Activated T-helper 2 cell treated with anti-CD3 and anti-CD28 coated beads, Interferon-gamma antibody, Interleukin-2, Interleukin-4, amounts not matched to agents 10 μg/mL and 5 μg/mL and 100 μg/mL, durations not matched to agents 14 hours and 24 hours and 36 hours (primary cell): ENCODE data around the gene FNIP1. TPM values are rescaled to one million over a fixed set of nuclear protein-coding genes. Genes with fewer than 3 reads are reported as not detected.

Source experiments
- DNase-seq: peaks from one replicate; pipeline ENCODE4 v3.0.0; 2021; ENCODE audit warnings: low spot score
- H3K27ac Mint-ChIP-seq: one replicate; pipeline ENCODE4 v1.8.0; 2021; ENCODE audit warnings: mixed read lengths
- H3K27me3 Mint-ChIP-seq: one replicate; pipeline ENCODE4 v1.8.0; 2021; ENCODE audit warnings: low read depth, mixed read lengths
- H3K36me3 Mint-ChIP-seq: one replicate; pipeline ENCODE4 v1.8.0; 2021; ENCODE audit warnings: low read depth, mixed read lengths
- H3K4me1 Mint-ChIP-seq: one replicate; pipeline ENCODE4 v1.8.0; 2021; ENCODE audit warnings: low read depth, mixed read lengths
- H3K4me3 Mint-ChIP-seq: one replicate; pipeline ENCODE4 v1.8.0; 2021; ENCODE audit warnings: low read depth, mild to moderate bottlenecking, moderate library complexity, mixed read lengths
- H3K9me3 Mint-ChIP-seq: one replicate; pipeline ENCODE4 v1.8.0; 2021; ENCODE audit warnings: mixed read lengths
- intact Hi-C: fragments of 100-400 bp; cut with micrococcal nuclease; formaldehyde crosslinking; loops from one replicate; pipeline ENCODE4 v1.15.1; 2023
- total RNA-seq: library from RNA; stranded (reverse); gene quantifications from 2 replicates; pipeline ENCODE4 v1.2.3, GENCODE V29; 2022

Gene FNIP1
- total RNA-seq, 1 donor from 2014 or later = 18.1 TPM

DNA sequence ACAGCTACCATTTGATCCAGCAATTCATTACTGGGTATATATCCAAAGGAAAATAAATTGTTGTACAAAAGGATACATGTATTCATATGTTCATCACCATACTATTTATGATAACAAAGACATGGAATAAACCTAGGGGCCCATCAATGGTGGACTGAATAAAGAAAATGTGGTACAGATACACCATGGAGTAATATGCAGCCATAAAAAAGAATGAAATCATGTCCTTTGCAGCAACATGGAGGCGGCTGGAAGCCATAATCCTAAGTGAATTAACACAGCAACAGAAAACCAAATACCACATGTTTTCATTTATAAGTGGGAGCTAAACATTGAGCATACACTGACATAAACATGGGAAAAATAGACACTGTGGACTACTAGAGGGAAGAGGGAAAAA lies 37.1 kb downstream of the FNIP1 start:
- H3K27me3 Mint-ChIP-seq = no peaks in the 10 kb centered on the region
- intact Hi-C loops = no loop called here

GRCh38 chr5:131758520-131758900 lies 38.3 kb downstream of the FNIP1 start:
- no peak overlapping the region for H3K27ac Mint-ChIP-seq
- intact Hi-C loops = no loop called here
- H3K27me3 Mint-ChIP-seq = no peaks in the 10 kb centered on the region
- no peak for DNase-seq
- peaks cover 16% of the 10 kb centered on the region for H3K9me3 Mint-ChIP-seq
- no peak overlapping the region for H3K4me3 Mint-ChIP-seq
- H3K4me1 Mint-ChIP-seq = peaks cover 22% of the 10 kb centered on the region
- H3K36me3 Mint-ChIP-seq = peaks cover 34% of the 10 kb centered on the region

More for the DNA sequence above, 37.1 kb downstream of the FNIP1 start:
- Mint-ChIP-seq H3K9me3 (peaks cover 21% of the 10 kb centered on the region), H3K27ac (no peak overlapping the region), H3K36me3 (peaks cover 42% of the 10 kb centered on the region), H3K4me1 (peaks cover 18% of the 10 kb centered on the region), H3K4me3 (no peak overlapping the region)
- DNase-seq = no peak

GRCh38 chr5:131757830-131758519 lies 38.8 kb downstream of the FNIP1 start:
- Mint-ChIP-seq H3K27ac (no peak overlapping the region), H3K4me1 (peaks cover 23% of the 10 kb centered on the region), H3K9me3 (peaks cover 12% of the 10 kb centered on the region), H3K4me3 (no peak overlapping the region), H3K36me3 (peaks cover 34% of the 10 kb centered on the region), H3K27me3 (no peaks in the 10 kb centered on the region)
- intact Hi-C loops = no loop called here
- no peak for DNase-seq

DNA sequence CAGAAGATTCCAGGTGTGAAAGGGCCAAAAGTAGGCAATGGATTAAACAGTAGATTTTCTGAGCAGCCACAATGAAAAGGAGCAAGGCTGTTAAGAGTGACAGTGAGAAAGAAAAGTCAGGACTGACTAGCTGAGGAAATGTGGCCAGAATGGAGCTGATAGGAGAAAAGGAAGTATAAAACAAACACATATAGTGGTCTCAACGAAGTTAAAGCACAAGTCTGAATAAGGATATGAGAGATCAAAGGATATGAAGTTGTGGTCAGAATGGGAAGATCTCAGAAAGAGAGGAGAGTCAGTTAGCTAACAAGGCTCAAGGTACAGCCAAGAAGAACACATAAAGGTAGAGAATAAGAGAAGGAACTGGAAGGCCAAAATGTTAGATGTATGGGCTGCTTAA lies 39.9 kb downstream of the FNIP1 start:
- Mint-ChIP-seq H3K9me3 (peaks cover 7% of the 10 kb centered on the region), H3K27ac (no peak overlapping the region), H3K4me1 (peaks cover 23% of the 10 kb centered on the region), H3K36me3 (peaks cover 29% of the 10 kb centered on the region), H3K27me3 (no peaks in the 10 kb centered on the region), H3K4me3 (no peak overlapping the region)
- no peak for DNase-seq
- intact Hi-C loops = no loop called here

DNA sequence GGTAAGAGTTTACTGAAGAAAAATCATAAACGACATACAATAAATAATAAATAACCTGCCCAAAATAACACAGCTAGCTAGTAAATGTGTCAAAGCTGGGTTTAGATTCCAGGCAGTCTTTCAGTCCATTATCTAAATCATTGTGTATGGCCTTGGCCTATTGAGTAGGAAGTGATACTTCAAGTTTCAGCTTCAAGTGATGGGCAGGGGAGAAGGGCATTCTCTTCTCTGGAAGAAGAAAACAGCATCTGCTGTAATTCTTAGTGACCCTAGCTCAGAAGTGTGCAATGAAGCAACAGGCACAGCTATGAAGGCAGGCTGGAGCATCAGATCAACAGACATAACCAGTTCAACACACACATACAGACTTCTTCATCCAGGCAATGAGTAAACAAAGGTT lies 42.5 kb downstream of the FNIP1 start:
- no peaks in the 10 kb centered on the region for H3K27me3 Mint-ChIP-seq
- H3K36me3 Mint-ChIP-seq = peaks cover 21% of the 10 kb centered on the region
- H3K4me3 Mint-ChIP-seq = no peak overlapping the region
- no peak overlapping the region for H3K27ac Mint-ChIP-seq
- peaks cover 3% of the 10 kb centered on the region for H3K9me3 Mint-ChIP-seq
- no peak for DNase-seq
- intact Hi-C loops = no loop called here
- H3K4me1 Mint-ChIP-seq = peaks cover 28% of the 10 kb centered on the region

- Mint-ChIP-seq H3K27ac (no peak overlapping the region), H3K36me3 (peaks cover 20% of the 10 kb centered on the region), H3K27me3 (no peaks in the 10 kb centered on the region), H3K4me1 (peaks cover 36% of the 10 kb centered on the region), H3K4me3 (no peak overlapping the region), H3K9me3 (no peaks in the 10 kb centered on the region)
- DNase-seq = no peak
- intact Hi-C loops = no loop called here
Observed at GRCh38 chr5:131751506-131751905, 45.3 kb downstream of the FNIP1 start.

GRCh38 chr5:131749723-131750470 lies 46.9 kb downstream of the FNIP1 start:
- Mint-ChIP-seq H3K4me3 (no peak overlapping the region), H3K36me3 (peaks cover 24% of the 10 kb centered on the region), H3K9me3 (no peaks in the 10 kb centered on the region), H3K4me1 (peaks cover 42% of the 10 kb centered on the region), H3K27me3 (no peaks in the 10 kb centered on the region), H3K27ac (no peak overlapping the region)
- intact Hi-C loops = loop anchor here (5.0 kb wide), 2 partner anchors 272 to 312 kb away; partner anchors contain the start of gene IL3
- no peak for DNase-seq

- no peak overlapping the region for H3K27ac Mint-ChIP-seq
- H3K4me1 Mint-ChIP-seq = peaks cover 37% of the 10 kb centered on the region
- intact Hi-C loops = loop anchor here (5.0 kb wide), 2 partner anchors 273 to 313 kb away; partner anchors contain the start of gene IL3
- H3K36me3 Mint-ChIP-seq = peaks cover 24% of the 10 kb centered on the region
- H3K9me3 Mint-ChIP-seq = no peaks in the 10 kb centered on the region
- DNase-seq = no peak
- no peaks in the 10 kb centered on the region for H3K27me3 Mint-ChIP-seq
- H3K4me3 Mint-ChIP-seq = no peak overlapping the region
Observed at GRCh38 chr5:131749138-131749537, 47.7 kb downstream of the FNIP1 start.

DNA sequence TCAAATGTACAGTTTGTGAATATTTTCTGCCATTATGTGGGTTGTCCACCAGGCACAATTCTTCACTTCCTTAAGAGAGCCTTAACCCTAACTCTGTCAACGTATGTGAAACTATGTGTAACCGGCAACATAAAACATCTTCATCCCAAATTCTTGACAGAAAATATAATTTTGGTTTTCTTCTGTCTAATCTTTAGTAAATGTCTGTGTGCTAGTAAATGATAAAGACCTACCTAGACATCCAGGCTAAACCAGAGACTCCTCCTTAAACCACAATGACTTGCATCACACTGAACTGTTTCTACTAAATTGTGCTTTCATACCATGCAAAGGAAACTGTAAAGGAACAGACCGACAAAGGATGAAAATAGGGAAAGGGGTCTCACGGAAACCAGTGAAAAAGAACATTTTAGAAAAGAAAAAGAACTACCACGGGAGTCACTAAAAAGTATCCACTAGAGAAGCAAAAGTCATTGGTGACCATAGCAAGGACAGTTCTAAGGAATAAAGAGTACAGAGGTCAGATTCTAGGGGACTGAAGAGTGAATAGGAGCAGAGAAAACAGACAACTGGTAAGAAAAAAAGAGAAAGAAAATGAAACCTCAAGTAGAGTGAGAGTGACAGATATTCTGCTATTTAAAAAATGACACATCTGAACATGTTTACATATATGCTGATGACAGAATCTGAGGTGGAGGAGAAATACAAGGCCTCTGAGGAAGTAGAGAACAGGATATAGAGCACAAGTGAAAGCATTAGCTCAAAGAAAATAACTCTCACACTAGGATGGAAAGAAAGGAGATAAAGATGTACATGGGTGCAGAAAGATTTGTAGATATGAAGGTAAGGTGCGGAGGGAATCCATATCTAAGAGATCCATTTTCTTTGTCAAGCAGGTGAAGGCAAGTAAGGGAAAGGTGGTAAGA lies 49.4 kb downstream of the FNIP1 start:
- Mint-ChIP-seq H3K4me1 (peaks cover 40% of the 10 kb centered on the region), H3K9me3 (no peaks in the 10 kb centered on the region), H3K27ac (peak overlapping the region; percentile 88), H3K4me3 (peak overlapping the region; percentile 61), H3K27me3 (no peaks in the 10 kb centered on the region), H3K36me3 (peaks cover 34% of the 10 kb centered on the region)
- no peak for DNase-seq
- intact Hi-C loops = loop anchor here (1.0 to 5.0 kb wide), 4 partner anchors 49 to 315 kb away; partner anchors contain the start of genes FNIP1, IL3 and RAPGEF6

- intact Hi-C loops = loop anchor here (2.0 to 5.0 kb wide), 3 partner anchors 50 to 316 kb away; partner anchors contain the start of genes FNIP1 and IL3
- H3K4me3 Mint-ChIP-seq = no peak overlapping the region
Observed at GRCh38 chr5:131746423-131746822, 50.4 kb downstream of the FNIP1 start.

DNA sequence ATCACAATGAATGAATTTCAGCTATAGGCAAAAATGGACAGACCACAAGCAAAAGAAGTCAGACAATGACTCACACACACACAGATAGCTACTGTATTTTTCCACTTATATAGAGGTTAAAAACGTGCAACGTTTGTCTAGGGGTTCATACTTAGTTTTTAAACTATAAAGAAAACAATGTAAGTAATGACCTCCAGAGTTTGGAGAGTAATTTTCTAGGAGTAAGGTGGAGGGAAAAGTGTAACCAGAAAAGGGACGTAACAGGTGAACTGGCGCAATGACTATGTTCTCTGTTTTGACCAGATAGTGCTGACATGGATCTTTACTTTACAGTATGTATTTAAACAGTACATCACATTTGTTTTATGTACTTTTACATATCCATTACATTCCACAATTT lies 51.1 kb downstream of the FNIP1 start:
- H3K9me3 Mint-ChIP-seq = no peaks in the 10 kb centered on the region
- H3K27ac Mint-ChIP-seq = no peak overlapping the region
- H3K4me1 Mint-ChIP-seq = peaks cover 36% of the 10 kb centered on the region
- intact Hi-C loops = loop anchor here (2.0 to 5.0 kb wide), 3 partner anchors 51 to 317 kb away; partner anchors contain the start of genes FNIP1 and IL3
- no peak overlapping the region for H3K4me3 Mint-ChIP-seq
- DNase-seq = no peak
- H3K27me3 Mint-ChIP-seq = no peaks in the 10 kb centered on the region
- peaks cover 41% of the 10 kb centered on the region for H3K36me3 Mint-ChIP-seq

More at GRCh38 chr5:131746423-131746822, 50.4 kb downstream of the FNIP1 start:
- Mint-ChIP-seq H3K27me3 (no peaks in the 10 kb centered on the region), H3K27ac (no peak overlapping the region), H3K4me1 (peaks cover 40% of the 10 kb centered on the region), H3K36me3 (peaks cover 35% of the 10 kb centered on the region), H3K9me3 (no peaks in the 10 kb centered on the region)
- no peak for DNase-seq

- H3K9me3 Mint-ChIP-seq = no peaks in the 10 kb centered on the region
- no peak overlapping the region for H3K4me3 Mint-ChIP-seq
- H3K36me3 Mint-ChIP-seq = peaks cover 47% of the 10 kb centered on the region
- no peak for DNase-seq
- H3K4me1 Mint-ChIP-seq = peaks cover 33% of the 10 kb centered on the region
- intact Hi-C loops = loop anchor here (5.0 kb wide), 2 partner anchors 277 to 317 kb away; partner anchors contain the start of gene IL3
- H3K27me3 Mint-ChIP-seq = no peaks in the 10 kb centered on the region
- no peak overlapping the region for H3K27ac Mint-ChIP-seq
Observed at GRCh38 chr5:131745155-131745554, 51.7 kb downstream of the FNIP1 start.
